ENCODE data around the gene CTNNA3. TPM values are rescaled to one million over a fixed set of nuclear protein-coding genes. Genes with fewer than 3 reads are reported as not detected.

CTNNA3 gene
- total RNA-seq, 1 experiment from 2014 or later, result 0.32 TPM

- TF ChIP-seq CTCF (IDR thresholded peaks at IDR 0.05 in 2 of 3, conservative IDR thresholded peaks at IDR 0.05 in 1 of 3; ENCODE audit: borderline replicate concordance in 1 of 3, insufficient read depth in 1 of 3, low read depth in 2 of 3, low read length in 2 of 3), result no peak
- no peak for TF ChIP-seq ZFX (IDR thresholded peaks at IDR 0.05)
- no peak for TF ChIP-seq SP1 (IDR thresholded peaks at IDR 0.05; ENCODE audit: low read depth)
These were observed 407.1 kb downstream of the CTNNA3 start (continued) for GRCh38 chr10:67288688-67289410.

- ChIA-PET RAD21 (ENCODE audit: low non-redundant PET in 1 of 2, low total read pairs in 2 of 2, uncharacterized antibody in 2 of 2, unreplicated experiment in 2 of 2) (no interaction called here), CTCF (interaction anchor here (0.7 to 1.1 kb wide), 4 partner anchors 11 to 353 kb away, joined by 3 to 5 read pairs (median 4); no protein-coding TSS in a partner anchor), POLR2A (no interaction called here)
- peak in 2 of 3 experiments; percentile 6 to 42; a peak in 2 of 6 replicates for TF ChIP-seq CTCF (IDR thresholded peaks at IDR 0.05 in 2 of 3, conservative IDR thresholded peaks at IDR 0.05 in 1 of 3; ENCODE audit: borderline replicate concordance in 1 of 3, insufficient read depth in 1 of 3, low read depth in 2 of 3, low read length in 2 of 3)
- no peak for TF ChIP-seq FOSL1 (IDR thresholded peaks at IDR 0.05; ENCODE audit: low read depth)
- TF ChIP-seq TCF7L2 (IDR thresholded peaks at IDR 0.05; ENCODE audit: borderline replicate concordance, extremely low read depth, insufficient read depth, insufficient read length), result no peak
- TF ChIP-seq REST (IDR thresholded peaks at IDR 0.05; ENCODE audit: low read depth), result no peak
- no peak for TF ChIP-seq ELF1 (IDR thresholded peaks at IDR 0.05; ENCODE audit: borderline replicate concordance, low read depth)
- TF ChIP-seq CBX3 (IDR thresholded peaks at IDR 0.05; ENCODE audit: low read depth), result no peak
- TF ChIP-seq RAD21 (IDR thresholded peaks at IDR 0.05; ENCODE audit: low read depth), result peak; percentile 10; the same call in 1 of the 2 replicates
- TF ChIP-seq ZFX (IDR thresholded peaks at IDR 0.05), result no peak
- BruUV-seq (replicated peaks), result no TSS peak
- no peak for DNase-seq (ENCODE audit: low read depth, low spot score)
- ATAC-seq, result no peak
- Histone ChIP-seq H3K4me1 (ENCODE audit: control insufficient read depth in 1 of 2, insufficient read depth in 2 of 2, low read length in 2 of 2) (no peaks in the 10 kb centered on the region), H3K4me3 (replicated peaks in 1 of 2; ENCODE audit: low read depth in 1 of 2, low read length in 2 of 2) (no peak overlapping the region), H3K27ac (ENCODE audit: low read depth, low read length) (no peak overlapping the region), H4K20me1 (ENCODE audit: insufficient read depth) (no peaks in the 10 kb centered on the region), H3K9me3 (ENCODE audit: control insufficient read depth in 1 of 2, insufficient read depth in 1 of 2, low read depth in 1 of 2, low read length in 2 of 2) (no peaks in the 10 kb centered on the region), H3K36me3 (ENCODE audit: control insufficient read depth in 1 of 2, insufficient read depth in 2 of 2, low read length in 2 of 2) (no peaks in the 10 kb centered on the region), H3K4me2 (ENCODE audit: low read length) (no peak overlapping the region), H2AFZ (ENCODE audit: low read depth, low read length, poor library complexity, severe bottlenecking) (no peak overlapping the region), H3K9me2 (ENCODE audit: insufficient read depth) (no peaks in the 10 kb centered on the region), H3K79me2 (ENCODE audit: insufficient read depth, low read length) (no peaks in the 10 kb centered on the region), H3K27me3 (ENCODE audit: insufficient read depth, low read length) (no peaks in the 10 kb centered on the region), H3K9ac (ENCODE audit: low read length) (no peak overlapping the region)
- intact Hi-C loops (cut with micrococcal nuclease), result no loop called here
These were observed 411.4 kb downstream of the CTNNA3 start for GRCh38 chr10:67284589-67284988.
